Measurements from ENCODE around the gene IKZF1.

The IKZF1 gene

GRCh38 chr7:50397320-50397970 lies 92.9 kb downstream of the IKZF1 start:
- DNase-seq (ENCODE audit: low read depth): no peak
- H3K4me3 ChIP-seq (ENCODE audit: control insufficient read depth, low read depth, low read length): no peak overlapping the region
- TF ChIP-seq CTCF (conservative IDR thresholded peaks at IDR 0.05; ENCODE audit: control insufficient read depth, insufficient read depth, low read depth, low read length): no peak

GRCh38 chr7:50397971-50398324 lies 93.4 kb downstream of the IKZF1 start:
- H3K4me3 ChIP-seq (ENCODE audit: control insufficient read depth, low read depth, low read length): no peak overlapping the region
- TF ChIP-seq CTCF (conservative IDR thresholded peaks at IDR 0.05; ENCODE audit: control insufficient read depth, insufficient read depth, low read depth, low read length): no peak
- DNase-seq (ENCODE audit: low read depth): no peak

GRCh38 chr7:50399206-50399605 lies 94.7 kb downstream of the IKZF1 start:
- no peak for TF ChIP-seq CTCF (conservative IDR thresholded peaks at IDR 0.05; ENCODE audit: control insufficient read depth, insufficient read depth, low read depth, low read length)
- H3K4me3 ChIP-seq (ENCODE audit: control insufficient read depth, low read depth, low read length): no peak overlapping the region
- DNase-seq (ENCODE audit: low read depth): no peak

GRCh38 chr7:50399635-50400034 lies 95.1 kb downstream of the IKZF1 start:
- no peak for TF ChIP-seq CTCF (conservative IDR thresholded peaks at IDR 0.05; ENCODE audit: control insufficient read depth, insufficient read depth, low read depth, low read length)
- H3K4me3 ChIP-seq (ENCODE audit: control insufficient read depth, low read depth, low read length): no peak overlapping the region
- no peak for DNase-seq (ENCODE audit: low read depth)

- no peak for TF ChIP-seq CTCF (conservative IDR thresholded peaks at IDR 0.05; ENCODE audit: control insufficient read depth, insufficient read depth, low read depth, low read length)
- no peak overlapping the region for H3K4me3 ChIP-seq (ENCODE audit: control insufficient read depth, low read depth, low read length)
- DNase-seq (ENCODE audit: low read depth): no peak
Observed at GRCh38 chr7:50400114-50400513, 95.6 kb downstream of the IKZF1 start.

- DNase-seq (ENCODE audit: low read depth): no peak
- no peak for TF ChIP-seq CTCF (conservative IDR thresholded peaks at IDR 0.05; ENCODE audit: control insufficient read depth, insufficient read depth, low read depth, low read length)
- H3K4me3 ChIP-seq (ENCODE audit: control insufficient read depth, low read depth, low read length): no peak overlapping the region
Observed at GRCh38 chr7:50404392-50404791, 99.9 kb downstream of the IKZF1 start.

GRCh38 chr7:50405221-50405620 lies 100.7 kb downstream of the IKZF1 start:
- no peak for DNase-seq (ENCODE audit: low read depth)
- no peak overlapping the region for H3K4me3 ChIP-seq (ENCODE audit: control insufficient read depth, low read depth, low read length)
- no peak for TF ChIP-seq CTCF (conservative IDR thresholded peaks at IDR 0.05; ENCODE audit: control insufficient read depth, insufficient read depth, low read depth, low read length)
